Activated CD4-positive, CD25-positive, alpha-beta regulatory T cell treated with anti-CD3 and anti-CD28 coated beads, Interleukin-2, amount 50 U/mL, for 16 hours (primary cell): ENCODE data around the gene THBD.

ENCODE experiments used
- DNase-seq: peaks from one replicate; pipeline ENCODE4 v3.0.0-alpha.2; 2020; ENCODE audit warnings: low read depth, low spot score

The THBD gene

GRCh38 chr20:23011008-23011721, 38.3 kb downstream of the THBD start:
- DNase-seq = no peak

- DNase-seq = no peak
Measured at GRCh38 chr20:23010096-23010495, 39.4 kb downstream of the THBD start.

- DNase-seq = no peak
Measured at GRCh38 chr20:23009636-23010035, 39.8 kb downstream of the THBD start.

- DNase-seq = no peak
Measured at GRCh38 chr20:23008667-23009066, 40.8 kb downstream of the THBD start.

- no peak for DNase-seq
Measured at GRCh38 chr20:23007886-23008655, 41.4 kb downstream of the THBD start.

- DNase-seq = no peak
Measured at GRCh38 chr20:23007462-23007861, 42.0 kb downstream of the THBD start.

GRCh38 chr20:23005776-23006175, 43.7 kb downstream of the THBD start:
- DNase-seq = no peak

- DNase-seq = no peak
Measured at GRCh38 chr20:23003881-23004460, 45.5 kb downstream of the THBD start.

GRCh38 chr20:23003077-23003635, 46.3 kb downstream of the THBD start:
- no peak for DNase-seq

GRCh38 chr20:23002276-23002675, 47.2 kb downstream of the THBD start:
- no peak for DNase-seq

GRCh38 chr20:23000232-23000947, 49.1 kb downstream of the THBD start:
- no peak for DNase-seq

- no peak for DNase-seq
Measured at GRCh38 chr20:22999756-23000155, 49.7 kb downstream of the THBD start.

GRCh38 chr20:22998476-22998875, 51.0 kb downstream of the THBD start:
- DNase-seq = no peak

GRCh38 chr20:22995923-22996322, 53.5 kb downstream of the THBD start:
- DNase-seq = no peak
